Measurements from ENCODE around the gene GRHL1. TPM values are rescaled to one million over a fixed set of nuclear protein-coding genes. Genes with fewer than 3 reads are reported as not detected.
"Not testable (repeated sequence)": the region's sequence is repeated elsewhere in the genome, so short reads cannot be mapped to it uniquely, and the experiment has no call there.

GRHL1 gene
- total RNA-seq, 8 experiments from 2014 or later, result 0.36 to 4.8 (median 2.9) TPM

DNA sequence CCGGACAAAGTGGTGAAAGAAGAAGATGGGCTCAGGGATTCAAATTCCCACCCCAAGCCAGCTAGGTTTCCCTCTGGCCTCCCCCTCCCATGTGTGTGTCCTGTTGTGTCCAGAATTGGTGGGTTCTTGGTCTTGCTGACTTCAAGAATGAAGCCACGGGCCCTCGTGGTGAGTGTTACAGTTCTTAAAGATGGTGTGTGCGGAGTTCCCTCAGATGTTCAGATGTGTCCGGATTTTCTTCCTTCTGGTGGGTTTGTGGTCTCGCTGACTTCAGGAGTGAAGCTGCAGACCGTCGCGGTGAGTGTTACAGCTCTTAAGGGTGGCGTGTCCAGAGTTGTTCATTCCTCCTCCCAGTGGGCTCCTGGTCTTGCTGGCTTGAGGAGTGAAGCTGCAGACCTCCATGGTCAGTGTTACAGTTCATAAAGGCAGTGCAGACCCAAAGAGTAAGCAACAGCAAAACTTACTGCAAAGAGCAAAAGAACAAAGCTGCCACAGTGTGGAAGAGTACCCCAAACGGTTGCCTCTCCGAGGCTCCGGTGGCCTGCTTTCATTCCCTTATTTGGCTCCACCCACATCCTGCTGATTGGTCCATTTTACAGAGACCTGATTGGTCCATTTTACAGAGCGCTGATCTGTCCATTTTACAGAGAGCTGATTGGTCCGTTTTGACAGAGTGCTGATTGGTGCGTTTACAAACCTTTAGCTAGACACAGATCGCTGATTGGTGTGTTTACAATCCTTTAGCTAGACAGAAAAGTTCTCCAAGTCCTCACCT, 54.2 kb downstream of the GRHL1 start:
- ATAC-seq (replicated peaks in 6 of 8), result no peak
- 80 to 97% (median 93%) methylated on average over 1 to 13 of the region's 17 CpGs; no CpG with 5 or more reads in 3 of the 10 experiments for WGBS, 10 experiments

DNA sequence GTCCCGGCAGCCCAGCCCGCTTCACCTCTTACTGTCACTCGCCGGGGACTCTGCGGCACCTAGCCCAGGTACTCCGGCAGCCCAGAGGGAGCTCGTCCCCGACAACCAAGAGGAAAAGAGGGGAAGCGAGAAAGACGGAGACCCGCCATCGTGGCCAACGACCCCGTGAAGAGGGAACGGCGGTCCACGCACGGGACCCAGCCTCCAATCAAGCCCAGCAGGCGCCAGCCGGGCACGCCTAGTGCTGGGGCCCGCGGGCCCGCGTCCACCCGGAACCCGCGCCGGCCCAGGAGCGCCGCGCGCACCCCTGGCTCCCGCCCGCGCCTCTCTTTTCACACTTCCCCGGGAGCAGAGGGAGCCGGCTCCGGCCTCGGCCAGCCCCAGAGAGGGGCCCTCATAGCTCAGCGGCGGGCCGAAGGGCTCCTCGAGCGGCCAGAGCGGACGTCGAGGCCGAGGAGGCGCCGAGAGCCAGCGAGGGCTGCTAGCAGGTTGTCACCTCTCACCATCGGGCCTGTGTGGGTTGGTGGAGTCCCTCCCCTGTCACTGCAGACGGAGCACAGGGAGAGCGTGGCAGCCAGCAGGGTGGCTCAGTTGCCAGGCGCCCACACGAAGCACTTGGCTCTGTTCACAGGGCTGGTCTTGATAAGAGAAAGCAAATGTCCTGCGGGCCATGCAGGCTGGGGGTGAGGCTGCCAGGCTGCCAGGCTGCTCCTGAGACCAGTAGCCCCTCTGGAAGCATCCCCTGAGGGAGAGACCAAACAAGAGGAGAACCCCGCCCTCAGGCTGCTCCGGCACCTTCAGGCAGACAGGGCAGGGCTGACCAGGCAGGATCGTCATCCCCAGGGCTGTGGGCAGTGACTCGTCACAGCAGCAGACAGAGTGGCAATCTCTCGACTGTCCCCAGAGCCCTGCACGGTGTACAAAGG, 55.0 kb downstream of the GRHL1 start:
- H3K4me3 ChIP-seq, result no peak overlapping the region
- in situ Hi-C loops (cut with MboI; ENCODE audit: low pct_unique_long_range_greater_than_20kb in 2 of 9, low sequenced_read_pairs in 9 of 9, unreplicated experiment in 9 of 9), result no loop called here
- WGBS, 10 experiments, result 28 to 100% (median 91%) methylated on average over 1 to 21 of the region's 64 CpGs; no CpG with 5 or more reads in 2 of the 10 experiments
- H3K4me1 ChIP-seq (replicated peaks in 1 of 2), result peaks cover 2 to 7% of the 10 kb centered on the region in 2 donors
- ATAC-seq (replicated peaks in 6 of 8), result peak in 7 of 8 experiments; percentile 70 to 94 (median 83)
- no peak overlapping the region for H3K27ac ChIP-seq

More for the DNA sequence above, 54.2 kb downstream of the GRHL1 start:
- Histone ChIP-seq H3K4me3 (no peak overlapping the region), H3K4me1 (replicated peaks in 1 of 2) (peaks cover 2 to 7% of the 10 kb centered on the region in 2 donors), H3K27ac (no peak overlapping the region)
- in situ Hi-C loops (cut with MboI; ENCODE audit: low pct_unique_long_range_greater_than_20kb in 2 of 9, low sequenced_read_pairs in 9 of 9, unreplicated experiment in 9 of 9), result no loop called here

DNA sequence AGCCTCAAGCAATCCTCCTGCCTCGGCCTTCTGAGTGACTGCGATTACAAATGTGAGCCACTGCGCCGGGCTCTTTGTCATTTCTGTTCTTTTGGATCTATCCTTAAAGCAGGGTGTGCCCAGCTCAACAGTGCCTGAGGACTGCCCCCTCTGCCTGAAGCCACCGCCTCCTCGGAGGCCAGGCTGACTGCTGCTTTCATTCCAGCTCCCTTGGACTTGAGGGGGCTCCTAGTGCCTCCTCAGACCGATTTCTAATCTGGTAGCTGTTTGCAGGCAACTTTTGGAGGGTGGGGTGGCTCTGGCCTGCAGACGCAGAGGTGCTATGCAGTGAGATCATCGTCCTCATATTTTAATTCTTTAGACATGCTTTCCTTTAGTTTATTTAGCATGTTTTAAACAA, 55.9 kb downstream of the GRHL1 start:
- in situ Hi-C loops (cut with MboI; ENCODE audit: low pct_unique_long_range_greater_than_20kb in 2 of 9, low sequenced_read_pairs in 9 of 9, unreplicated experiment in 9 of 9), result no loop called here
- peak in 3 of 8 experiments; percentile 47 to 83 (median 67) for ATAC-seq (replicated peaks in 6 of 8)
- 0 to 90% (median 43%) methylated on average over 1 to 7 of the region's 9 CpGs; no CpG with 5 or more reads in 2 of the 10 experiments for WGBS, 10 experiments
- no peak overlapping the region for H3K4me3 ChIP-seq
- peaks cover 2 to 7% of the 10 kb centered on the region in 2 donors for H3K4me1 ChIP-seq (replicated peaks in 1 of 2)
- no peak overlapping the region for H3K27ac ChIP-seq

DNA sequence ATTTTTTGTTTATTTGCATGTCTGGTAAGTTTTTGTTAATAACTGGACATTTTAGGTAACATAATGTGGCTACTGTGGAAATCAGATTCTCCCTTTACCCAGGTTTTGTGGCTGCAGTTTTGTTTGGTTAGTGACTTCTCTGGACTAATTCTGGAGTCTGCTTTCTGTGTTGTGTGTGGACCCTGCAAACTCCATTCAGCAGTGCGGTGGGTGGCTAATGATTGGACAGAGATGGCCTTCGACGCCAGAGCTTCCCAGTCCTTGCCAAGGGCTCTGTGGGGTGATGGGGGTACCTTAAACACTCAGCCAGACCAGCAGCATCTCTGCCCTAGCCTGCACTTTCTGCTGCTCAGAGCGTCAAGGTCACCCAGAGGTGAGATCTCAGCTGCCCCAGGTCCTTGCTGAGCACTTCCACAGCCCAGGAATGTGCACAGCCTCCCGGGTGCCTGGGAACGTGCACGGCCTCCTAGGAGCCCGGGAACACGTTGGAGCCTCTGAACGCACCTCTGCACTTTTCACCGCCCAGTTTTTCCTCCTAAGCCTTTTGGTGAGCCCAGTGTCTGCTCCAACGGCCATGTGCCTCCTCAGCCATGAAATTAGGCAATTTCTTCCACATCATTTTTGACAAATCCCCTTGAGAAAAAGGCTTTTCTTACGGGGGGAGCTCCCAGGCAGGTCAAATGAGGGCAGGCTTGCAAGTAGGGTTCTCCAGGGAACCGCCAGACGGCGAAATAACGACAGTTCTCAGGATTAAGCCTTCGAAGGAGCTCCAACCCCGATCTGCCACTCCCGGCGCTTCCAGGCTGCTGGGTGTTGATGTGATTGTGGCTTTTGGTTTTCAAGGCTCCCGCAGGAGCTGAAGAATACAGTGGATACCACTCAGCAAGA, 56.7 kb downstream of the GRHL1 start:
- Histone ChIP-seq H3K27ac (no peak overlapping the region), H3K4me3 (no peak overlapping the region), H3K4me1 (replicated peaks in 1 of 2) (peaks cover 2 to 7% of the 10 kb centered on the region in 2 donors)
- 53 to 100% (median 74%) methylated on average over 1 to 13 of the region's 22 CpGs; no CpG with 5 or more reads in 3 of the 10 experiments for WGBS, 10 experiments
- in situ Hi-C loops (cut with MboI; ENCODE audit: low pct_unique_long_range_greater_than_20kb in 2 of 9, low sequenced_read_pairs in 9 of 9, unreplicated experiment in 9 of 9), result no loop called here
- no peak for ATAC-seq (replicated peaks in 6 of 8)

DNA sequence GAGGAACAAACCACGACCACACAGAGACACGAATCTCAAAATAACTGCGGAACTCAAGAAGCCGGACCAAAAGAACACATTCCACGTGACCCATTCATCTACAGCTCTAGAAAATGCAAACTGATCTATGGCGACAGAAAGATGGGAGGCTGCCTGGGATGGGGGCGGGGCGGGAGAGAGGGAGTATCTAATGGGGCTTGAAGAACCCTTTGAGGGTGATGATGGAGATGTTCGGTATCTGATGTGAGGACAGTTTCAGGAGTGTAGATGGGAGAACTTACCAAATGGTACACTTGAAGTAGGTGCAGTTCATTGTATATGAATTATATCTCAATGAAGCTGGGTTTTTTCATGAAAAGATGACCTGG, 57.3 kb downstream of the GRHL1 start:
- no peak overlapping the region for H3K4me3 ChIP-seq
- no peak for ATAC-seq (replicated peaks in 6 of 8)
- no peak overlapping the region for H3K27ac ChIP-seq
- WGBS, 10 experiments, result 79 to 100% (median 100%) methylated on average over 1 to 2 of the region's 9 CpGs; no CpG with 5 or more reads in 7 of the 10 experiments
- in situ Hi-C loops (cut with MboI; ENCODE audit: low pct_unique_long_range_greater_than_20kb in 2 of 9, low sequenced_read_pairs in 9 of 9, unreplicated experiment in 9 of 9), result no loop called here
- peaks cover 2 to 7% of the 10 kb centered on the region in 2 donors for H3K4me1 ChIP-seq (replicated peaks in 1 of 2)

DNA sequence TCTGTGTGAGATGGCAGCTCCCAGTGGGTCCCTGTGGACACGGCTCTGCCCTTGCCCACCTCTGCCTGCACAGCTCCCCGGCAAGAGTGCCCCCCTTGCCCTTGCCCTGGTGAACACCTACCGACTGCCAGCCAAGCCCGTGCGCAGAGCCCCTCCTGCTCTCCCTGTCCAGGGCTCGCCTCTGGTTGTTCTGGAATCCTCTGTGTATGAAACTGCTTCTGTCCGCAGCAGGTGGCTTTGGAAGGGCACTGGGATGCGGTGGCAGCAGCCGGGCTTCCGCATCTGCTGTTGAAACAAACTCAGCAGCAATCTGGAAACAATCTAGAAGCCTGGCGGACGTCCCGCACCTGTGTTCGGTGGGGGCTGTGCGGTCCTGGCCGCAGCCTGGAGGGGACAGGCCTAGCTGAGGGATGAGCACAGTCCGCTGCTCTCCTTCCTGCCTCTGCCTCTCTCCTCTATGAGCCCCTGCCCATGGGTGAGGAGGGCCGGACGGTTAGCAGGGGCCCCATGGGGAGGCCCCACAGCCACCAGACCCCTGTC, 57.8 kb downstream of the GRHL1 start:
- ATAC-seq (replicated peaks in 6 of 8), result peak in 3 of 8 experiments; percentile 9 to 33 (median 25)
- WGBS, 10 experiments, result 90 to 100% (median 90%) methylated on average over 1 to 9 of the region's 19 CpGs; no CpG with 5 or more reads in 6 of the 10 experiments
- Histone ChIP-seq H3K27ac (no peak overlapping the region), H3K4me3 (no peak overlapping the region), H3K4me1 (replicated peaks in 1 of 2) (peaks cover 2 to 7% of the 10 kb centered on the region in 2 donors)
- in situ Hi-C loops (cut with MboI; ENCODE audit: low pct_unique_long_range_greater_than_20kb in 2 of 9, low sequenced_read_pairs in 9 of 9, unreplicated experiment in 9 of 9), result no loop called here

DNA sequence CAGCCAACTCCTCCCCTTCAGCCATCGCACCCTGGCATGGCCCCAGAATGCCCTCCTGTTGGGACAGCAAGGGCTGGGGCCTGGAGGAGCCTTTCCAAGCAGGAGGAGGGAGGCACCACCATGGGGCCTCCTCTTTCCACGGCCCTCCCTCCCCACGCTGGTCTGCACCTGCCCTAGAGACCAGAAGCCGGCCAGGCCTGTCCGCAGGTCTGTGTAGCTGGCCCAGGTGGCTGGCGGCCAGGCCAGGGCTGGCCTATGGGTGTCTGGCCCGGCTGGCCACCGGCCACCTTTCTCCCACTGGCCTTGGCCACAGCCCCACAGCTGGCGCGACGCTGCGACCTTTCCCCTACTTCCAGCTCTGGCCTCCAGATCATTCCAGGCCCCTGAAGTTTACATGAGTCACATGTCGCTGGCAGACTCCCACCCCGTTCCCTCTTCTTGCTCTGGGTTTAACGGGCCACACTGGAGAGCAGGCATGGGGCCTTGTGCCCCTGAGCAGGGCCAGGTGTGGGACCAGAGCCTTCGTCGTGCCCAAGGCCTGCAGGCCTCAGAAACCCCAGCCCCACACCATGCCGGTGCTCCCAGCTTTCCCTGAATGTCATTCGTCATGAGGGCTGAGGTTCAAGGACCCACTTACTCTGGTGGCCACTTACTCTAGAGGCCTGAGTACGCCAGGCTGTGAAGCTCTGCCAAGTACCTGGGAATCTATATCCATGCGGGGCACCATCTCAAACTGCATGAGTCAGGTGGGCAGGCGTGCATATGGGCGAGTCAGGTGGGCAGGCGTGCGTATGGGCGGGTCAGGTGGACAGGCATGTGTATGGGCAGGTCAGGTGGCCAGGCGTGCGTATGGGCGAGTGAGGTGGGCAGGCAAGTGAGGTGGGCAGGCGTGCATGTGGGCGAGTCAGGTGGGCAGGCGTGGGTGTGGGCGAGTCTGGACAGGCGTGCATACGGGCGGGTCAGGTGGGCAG, 58.6 kb downstream of the GRHL1 start:
- in situ Hi-C loops (cut with MboI; ENCODE audit: low pct_unique_long_range_greater_than_20kb in 2 of 9, low sequenced_read_pairs in 9 of 9, unreplicated experiment in 9 of 9), result no loop called here
- 50 to 100% (median 87%) methylated on average over 1 to 13 of the region's 36 CpGs; no CpG with 5 or more reads in 4 of the 10 experiments for WGBS, 10 experiments
- no peak overlapping the region for H3K27ac ChIP-seq
- no peak overlapping the region for H3K4me3 ChIP-seq
- ATAC-seq (replicated peaks in 6 of 8), result peak in 4 of 8 experiments; percentile 11 to 17 (median 15)
- H3K4me1 ChIP-seq (replicated peaks in 1 of 2), result peaks cover 2 to 7% of the 10 kb centered on the region in 2 donors

DNA sequence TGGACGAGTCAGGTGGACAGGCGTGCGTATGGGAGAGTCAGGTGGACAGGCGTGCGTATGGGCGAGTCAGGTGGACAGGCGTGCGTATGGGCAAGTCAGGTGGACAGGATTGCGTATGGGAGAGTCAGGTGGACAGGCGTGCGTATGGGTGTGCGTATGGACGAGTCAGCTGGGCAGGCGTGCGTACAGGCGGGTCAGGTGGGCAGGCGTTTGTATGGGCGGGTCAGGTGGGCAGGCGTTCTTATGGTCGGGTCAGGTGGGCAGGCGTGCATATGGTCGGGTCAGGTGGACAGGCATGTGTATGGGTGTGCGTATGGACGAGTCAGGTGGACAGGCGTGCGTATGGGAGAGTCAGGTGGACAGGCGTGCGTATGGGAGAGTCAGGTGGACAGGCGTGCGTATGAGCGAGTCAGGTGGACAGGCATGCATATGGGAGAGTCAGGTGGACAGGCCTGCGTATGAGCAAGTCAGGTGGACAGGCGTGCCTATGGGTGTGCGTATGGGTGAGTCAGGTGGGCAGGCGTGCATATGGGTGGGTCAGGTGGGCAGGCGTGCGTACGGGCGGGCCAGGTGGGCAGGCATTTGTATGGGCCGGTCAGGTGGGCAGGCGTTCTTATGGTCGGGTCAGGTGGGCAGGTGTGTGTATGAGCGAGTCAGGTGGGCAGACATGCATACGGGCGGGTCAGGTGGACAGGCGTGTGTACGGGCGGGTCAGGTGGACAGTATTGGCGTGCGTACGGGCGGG, 59.5 kb downstream of the GRHL1 start:
- H3K4me1 ChIP-seq (replicated peaks in 1 of 2); ATAC-seq (replicated peaks in 6 of 8); H3K27ac ChIP-seq; in situ Hi-C loops (cut with MboI; ENCODE audit: low pct_unique_long_range_greater_than_20kb in 2 of 9, low sequenced_read_pairs in 9 of 9, unreplicated experiment in 9 of 9); H3K4me3 ChIP-seq: not testable (repeated sequence)
- WGBS, 10 experiments, result 80 to 100% (median 96%) methylated on average over 1 to 17 of the region's 52 CpGs; no CpG with 5 or more reads in 3 of the 10 experiments

DNA sequence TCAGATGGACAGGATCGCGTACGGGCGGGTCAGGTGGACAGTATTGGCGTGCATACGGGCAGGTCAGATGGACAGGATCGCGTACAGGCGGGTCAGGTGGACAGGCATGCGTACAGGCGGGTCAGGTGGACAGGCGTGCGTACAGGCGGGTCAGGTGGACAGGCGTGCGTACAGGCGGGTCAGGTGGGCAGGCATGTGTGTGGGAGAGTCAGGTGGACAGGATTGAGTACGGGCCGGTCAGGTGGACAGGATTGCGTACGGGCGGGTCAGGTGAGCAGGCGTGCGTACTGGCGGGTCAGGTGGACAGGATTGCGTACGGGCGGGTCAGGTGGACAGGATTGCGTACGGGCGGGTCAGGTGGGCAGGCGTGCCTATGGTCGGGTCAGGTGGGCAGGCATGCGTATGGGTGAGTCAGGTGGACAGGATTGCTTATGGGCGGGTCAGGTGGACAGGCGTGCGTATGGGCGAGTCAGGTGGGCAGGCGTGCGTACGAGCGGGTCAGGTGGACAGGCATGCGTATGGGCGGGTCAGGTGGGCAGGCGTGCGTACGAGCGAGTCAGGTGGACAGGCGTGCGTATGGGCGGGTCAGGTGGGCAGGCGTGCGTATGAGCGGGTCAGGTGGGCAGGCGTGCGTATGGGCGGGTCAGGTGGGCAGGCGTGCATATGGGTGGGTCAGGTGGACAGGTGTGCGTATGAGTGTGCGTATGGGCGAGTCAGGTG, 60.3 kb downstream of the GRHL1 start:
- 89 to 100% (median 94%) methylated on average over 1 to 23 of the region's 61 CpGs; no CpG with 5 or more reads in 3 of the 10 experiments for whole genome bisulfite sequencing, 10 experiments
- H3K27ac ChIP-seq; ATAC-seq (replicated peaks in 6 of 8); H3K4me1 ChIP-seq (replicated peaks in 1 of 2); H3K4me3 ChIP-seq; in situ Hi-C loops (cut with MboI; ENCODE audit: low pct_unique_long_range_greater_than_20kb in 2 of 9, low sequenced_read_pairs in 9 of 9, unreplicated experiment in 9 of 9): not testable (repeated sequence)

DNA sequence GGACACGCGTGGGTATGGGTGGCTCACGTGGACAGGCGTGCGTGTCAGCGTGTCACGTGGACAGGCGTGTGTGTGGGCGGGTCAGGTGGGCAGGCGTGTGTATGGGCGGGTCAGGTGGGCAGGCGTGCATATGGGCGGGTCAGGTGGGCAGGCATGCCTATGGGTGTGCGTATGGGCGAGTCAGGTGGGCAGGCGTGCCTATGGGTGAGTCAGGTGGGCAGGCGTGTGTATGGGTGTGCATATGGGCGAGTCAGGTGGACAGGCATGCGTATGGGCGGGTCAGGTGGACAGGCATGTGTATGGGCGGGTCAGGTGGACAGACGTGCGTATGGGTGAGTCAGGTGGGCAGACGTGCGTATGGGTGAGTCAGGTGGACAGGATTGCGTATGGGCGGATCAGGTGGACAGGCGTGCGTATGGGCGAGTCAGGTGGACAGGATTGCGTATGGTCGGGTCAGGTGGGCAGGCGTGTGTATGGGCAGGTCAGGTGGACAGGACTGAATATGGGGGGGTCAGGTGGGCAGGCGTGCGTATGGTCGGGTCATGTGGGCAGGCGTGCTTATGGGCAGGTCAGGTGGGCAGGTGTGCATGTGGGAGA, 61.0 kb downstream of the GRHL1 start:
- H3K4me1 ChIP-seq (replicated peaks in 1 of 2); H3K27ac ChIP-seq; in situ Hi-C loops (cut with MboI; ENCODE audit: low pct_unique_long_range_greater_than_20kb in 2 of 9, low sequenced_read_pairs in 9 of 9, unreplicated experiment in 9 of 9); H3K4me3 ChIP-seq: not testable (repeated sequence)
- 60 to 100% (median 96%) methylated on average over 1 to 9 of the region's 37 CpGs; no CpG with 5 or more reads in 5 of the 10 experiments for whole genome bisulfite sequencing, 10 experiments
- peak in 1 of 8 experiments; percentile 6 for ATAC-seq (replicated peaks in 6 of 8)
